ENCODE results near the gene RAB30. TPM values are rescaled to one million over a fixed set of nuclear protein-coding genes. Genes with fewer than 3 reads are reported as not detected.
"Not testable (repeated sequence)": the region's sequence is repeated elsewhere in the genome, so short reads cannot be mapped to it uniquely, and the experiment has no call there.

Gene RAB30
- total RNA-seq, 1 donor from 2014 or later = 18.4 TPM

DNA sequence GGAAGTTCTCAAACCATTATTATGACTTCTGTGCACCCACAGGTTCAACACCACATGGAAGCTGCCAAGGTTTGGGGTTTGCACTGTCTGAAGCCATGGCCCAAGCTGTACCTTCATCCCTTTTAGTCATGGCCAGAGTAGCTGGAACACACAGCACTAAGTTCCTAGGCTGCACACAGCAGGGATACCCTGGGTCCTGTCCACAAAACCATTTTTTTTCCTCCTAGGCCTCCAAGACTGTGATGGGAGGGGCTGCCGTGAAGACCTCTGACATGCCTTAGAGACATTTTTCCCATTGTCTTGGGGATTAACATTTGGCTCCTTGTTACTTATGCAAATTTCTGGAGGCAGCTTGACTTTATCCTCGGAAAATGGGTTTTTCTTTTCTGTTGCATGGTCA, 127.5 kb downstream of the RAB30 start:
- no peak for DNase-seq (ENCODE audit: low spot score)

- not testable (repeated sequence) for DNase-seq (ENCODE audit: low spot score)
Measured at GRCh38 chr11:82943430-82943829, 128.3 kb downstream of the RAB30 start.

- no peak for DNase-seq (ENCODE audit: low spot score)
Measured at GRCh38 chr11:82942376-82942775, 129.3 kb downstream of the RAB30 start.

- DNase-seq (ENCODE audit: low spot score) = no peak
Measured at GRCh38 chr11:82939456-82939855, 132.2 kb downstream of the RAB30 start.

GRCh38 chr11:82937554-82937953, 134.1 kb downstream of the RAB30 start:
- DNase-seq (ENCODE audit: low spot score) = no peak

DNA sequence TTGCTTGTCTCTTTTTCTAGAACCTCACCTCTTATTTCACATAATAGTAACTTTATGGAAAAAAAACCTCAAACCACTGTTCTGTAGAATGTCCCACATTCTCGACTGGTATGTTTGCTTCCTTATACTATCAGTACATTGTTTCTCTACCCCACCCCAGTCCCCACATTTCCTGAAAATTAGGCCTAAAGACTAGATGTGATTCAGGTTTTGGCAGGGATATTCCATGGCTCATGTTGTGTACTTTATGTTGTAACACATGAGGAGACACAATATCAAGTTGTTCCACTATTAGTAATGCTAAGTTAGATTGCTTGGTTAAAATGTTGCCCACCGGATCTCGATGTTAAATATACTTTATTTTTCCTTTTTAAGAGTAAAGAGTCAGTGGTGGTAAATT, 135.4 kb downstream of the RAB30 start:
- DNase-seq (ENCODE audit: low spot score) = no peak

DNA sequence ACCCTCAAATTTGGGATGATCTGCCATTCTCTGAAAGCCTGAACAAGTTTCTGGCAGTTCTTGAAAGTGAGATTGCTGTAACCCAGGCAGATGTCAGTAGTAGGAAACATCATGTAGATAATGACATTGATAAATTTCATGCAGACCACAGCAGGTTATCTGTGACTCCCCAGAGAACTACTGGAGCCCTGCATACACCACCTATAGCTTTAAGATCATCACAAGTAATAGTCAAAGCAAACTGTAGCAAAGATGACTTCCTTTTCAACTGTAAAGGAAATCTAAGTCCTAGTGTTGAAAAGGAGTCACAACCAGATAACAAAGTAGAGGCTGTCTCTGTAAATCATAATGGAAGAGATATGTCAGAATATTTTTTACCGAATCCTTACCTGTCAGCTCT, 139.1 kb downstream of the RAB30 start:
- DNase-seq (ENCODE audit: low spot score) = no peak

GRCh38 chr11:82930734-82931133, 141.0 kb downstream of the RAB30 start:
- DNase-seq (ENCODE audit: low spot score) = no peak

GRCh38 chr11:82930229-82930628, 141.5 kb downstream of the RAB30 start:
- no peak for DNase-seq (ENCODE audit: low spot score)

DNA sequence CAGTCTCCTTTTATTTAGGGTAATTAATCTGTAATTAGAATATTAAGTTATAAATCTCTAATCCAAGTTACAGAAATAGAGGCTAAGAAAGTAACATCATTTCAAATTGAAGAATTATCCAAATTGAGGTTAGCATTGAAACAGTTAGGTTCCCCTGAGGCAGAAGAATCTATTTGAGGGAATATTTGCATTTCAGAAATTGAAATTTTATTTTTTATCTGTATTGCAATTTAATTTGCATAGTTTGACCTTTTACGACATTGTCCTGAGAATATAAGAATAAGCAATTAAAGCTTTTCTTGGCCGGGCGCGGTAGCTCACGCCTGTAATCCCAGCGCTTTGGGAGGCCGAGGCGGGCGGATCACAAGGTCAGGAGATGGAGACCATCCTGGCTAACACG, 142.6 kb downstream of the RAB30 start:
- no peak for DNase-seq (ENCODE audit: low spot score)

DNA sequence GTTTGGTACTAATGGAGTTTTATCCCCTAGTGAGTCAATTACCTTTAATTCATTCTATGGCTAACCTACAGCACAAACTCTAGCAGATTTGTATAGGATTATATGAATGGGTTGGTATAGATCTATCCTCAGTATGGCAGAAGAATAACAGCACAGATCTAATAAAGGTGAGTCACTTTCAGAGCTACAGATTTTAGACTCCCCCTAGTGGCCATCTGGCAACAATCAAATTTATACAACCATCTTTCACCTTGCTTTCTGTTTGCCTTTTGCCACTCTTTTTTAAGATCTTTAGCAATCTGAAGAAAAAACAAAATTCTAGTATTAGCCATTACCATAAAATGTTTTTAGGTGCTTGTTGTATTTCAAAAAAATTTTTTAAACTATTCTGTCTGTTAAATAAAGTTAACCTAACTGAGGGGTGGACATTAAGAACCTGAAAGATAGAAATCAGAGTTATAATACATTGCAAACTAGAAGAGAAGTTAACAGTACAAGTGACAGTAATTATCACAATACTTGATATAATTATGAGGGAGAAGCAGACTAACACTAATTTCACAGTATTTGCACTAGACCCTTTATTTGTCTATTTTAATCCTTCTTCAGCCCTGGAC, 144.3 kb downstream of the RAB30 start:
- no peak for DNase-seq (ENCODE audit: low spot score)

DNA sequence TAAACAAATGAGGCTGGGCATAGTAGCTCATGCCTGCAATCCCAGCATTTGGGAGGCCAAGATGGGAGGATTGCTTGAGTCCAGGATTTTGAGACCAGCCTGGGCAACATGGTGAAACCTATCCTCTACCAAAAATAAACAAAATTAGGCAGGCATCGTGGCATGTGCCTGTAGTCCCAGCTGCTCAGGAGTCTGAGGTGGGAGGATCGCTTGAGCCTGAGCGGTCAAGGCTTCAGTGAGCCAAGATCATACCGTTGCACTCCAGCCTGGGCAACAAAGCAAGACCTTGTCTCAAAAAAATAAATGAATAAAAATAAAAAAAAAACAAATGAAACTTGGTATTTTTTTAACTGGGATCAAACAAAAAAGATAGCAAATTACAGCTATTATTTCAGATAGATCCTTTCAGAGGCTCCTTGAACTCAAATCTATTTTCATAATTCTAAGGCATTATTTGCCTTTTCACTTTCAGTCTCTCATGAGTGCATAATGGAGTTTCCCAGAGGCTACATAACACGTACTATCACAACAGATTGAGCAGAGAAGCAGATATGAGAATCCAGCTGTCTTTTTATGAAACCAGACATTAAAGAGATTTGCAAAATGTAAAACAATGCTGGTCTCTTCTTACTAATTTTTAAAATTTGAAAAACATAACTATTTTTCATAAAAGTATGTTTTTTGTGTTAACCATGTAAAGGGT, 147.0 kb downstream of the RAB30 start:
- DNase-seq (ENCODE audit: low spot score) = no peak

Other genes with a start within 250 kb of the RAB30 start
- gene PRCP, start 171.5 kb downstream of the RAB30 start, total RNA-seq = 92.6 TPM
- 2.6 TPM for gene DDIAS, start 170.2 kb downstream of the RAB30 start, total RNA-seq
- gene PCF11, start 85.2 kb upstream of the RAB30 start, total RNA-seq = 106 TPM
- gene ANKRD42, start 121.8 kb upstream of the RAB30 start, total RNA-seq = 13.0 TPM
- 41.1 TPM for gene CCDC90B, start 214.5 kb upstream of the RAB30 start, total RNA-seq

Measured in ureter (tissue), 1 donor.